Activated naive CD4-positive, alpha-beta T cell treated with anti-CD3 and anti-CD28 coated beads, Interleukin-2, amount 50 U/mL, for 24 hours (primary cell): ENCODE results near the gene AKAP8L.

Source experiments
- H3K27ac Mint-ChIP-seq: one replicate; pipeline ENCODE4 v1.8.0; 2021; ENCODE audit warnings: mild to moderate bottlenecking, mixed read lengths
- H3K27me3 Mint-ChIP-seq: one replicate; pipeline ENCODE4 v1.8.0; 2021; ENCODE audit warnings: mixed read lengths
- H3K36me3 Mint-ChIP-seq: one replicate; pipeline ENCODE4 v1.8.0; 2021; ENCODE audit warnings: mixed read lengths
- H3K4me1 Mint-ChIP-seq: one replicate; pipeline ENCODE4 v1.8.0; 2021; ENCODE audit warnings: mixed read lengths
- H3K4me3 Mint-ChIP-seq: one replicate; pipeline ENCODE4 v1.8.0; 2021; ENCODE audit warnings: mild to moderate bottlenecking, mixed read lengths
- H3K9me3 Mint-ChIP-seq: one replicate; pipeline ENCODE4 v1.8.0; 2021; ENCODE audit warnings: mixed read lengths

The AKAP8L gene

DNA sequence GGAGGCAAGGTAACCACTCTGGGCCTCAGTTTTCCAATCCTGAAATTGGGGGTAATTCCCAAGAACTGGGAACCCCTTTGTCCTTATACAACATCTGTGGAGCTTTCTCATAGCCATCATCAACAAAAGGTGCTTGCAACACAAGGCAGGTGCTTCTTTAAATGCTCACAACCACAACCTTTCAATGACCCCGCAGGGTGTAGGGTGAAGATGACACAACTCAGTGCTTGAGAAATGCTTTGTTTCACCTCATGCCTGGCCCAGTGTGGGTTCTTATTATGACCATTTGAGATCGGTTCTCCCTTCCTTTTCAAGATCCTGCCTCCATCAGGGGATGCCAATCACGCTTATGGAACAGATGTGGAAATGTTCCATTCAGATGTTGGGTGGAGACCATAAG is 22.5 kb upstream of the AKAP8L start:
- Mint-ChIP-seq H3K4me1 (no peaks in the 10 kb centered on the region), H3K9me3 (no peaks in the 10 kb centered on the region), H3K36me3 (no peaks in the 10 kb centered on the region), H3K27me3 (no peaks in the 10 kb centered on the region), H3K27ac (no peak overlapping the region), H3K4me3 (no peak overlapping the region)

DNA sequence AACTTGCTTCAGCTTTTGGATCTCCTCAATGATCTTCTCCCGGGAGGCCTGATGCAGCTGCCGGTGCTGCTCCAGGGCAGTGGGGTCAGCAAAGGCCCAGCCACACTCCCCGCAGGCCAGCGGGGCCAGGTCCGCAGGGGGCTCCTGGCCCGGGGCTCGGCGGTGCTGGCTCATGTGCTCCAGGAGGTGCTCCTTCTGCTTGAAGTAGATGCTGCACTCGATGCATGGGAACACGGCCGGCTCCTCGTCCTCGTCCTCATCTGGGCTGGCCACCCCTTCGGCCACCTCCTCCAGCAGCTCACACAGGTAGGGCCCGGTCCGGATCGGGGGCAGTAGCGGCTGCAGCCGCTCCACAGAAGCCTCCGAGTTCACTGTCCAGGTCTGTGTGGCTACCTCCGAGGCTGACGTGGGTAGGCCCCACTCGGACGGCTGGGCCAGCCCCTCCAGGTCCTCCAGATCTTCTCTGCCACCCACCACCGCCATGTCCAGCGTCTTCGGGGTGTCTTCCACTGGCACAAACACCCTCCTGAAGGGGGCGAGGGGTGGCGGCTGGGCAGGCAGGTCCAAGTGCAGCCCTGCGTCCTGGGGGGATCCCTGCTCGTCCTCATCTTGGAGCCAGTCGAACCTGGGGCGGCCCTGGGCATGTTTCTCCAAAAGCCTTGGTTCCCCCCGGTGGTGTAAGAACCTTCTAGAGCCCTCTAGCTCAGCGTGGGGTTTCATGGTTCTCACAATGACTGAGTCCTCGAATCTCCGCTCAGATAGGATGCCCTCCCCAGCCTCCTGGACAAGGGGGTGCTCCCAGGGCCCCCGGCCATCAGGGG is 21.2 kb upstream of the AKAP8L start:
- H3K9me3 Mint-ChIP-seq: no peaks in the 10 kb centered on the region
- H3K36me3 Mint-ChIP-seq: no peaks in the 10 kb centered on the region
- H3K4me1 Mint-ChIP-seq: no peaks in the 10 kb centered on the region
- H3K27ac Mint-ChIP-seq: no peak overlapping the region
- H3K4me3 Mint-ChIP-seq: no peak overlapping the region
- H3K27me3 Mint-ChIP-seq: no peaks in the 10 kb centered on the region

- H3K36me3 Mint-ChIP-seq: no peaks in the 10 kb centered on the region
Observed at GRCh38 chr19:15439078-15439799, 20.5 kb upstream of the AKAP8L start.

DNA sequence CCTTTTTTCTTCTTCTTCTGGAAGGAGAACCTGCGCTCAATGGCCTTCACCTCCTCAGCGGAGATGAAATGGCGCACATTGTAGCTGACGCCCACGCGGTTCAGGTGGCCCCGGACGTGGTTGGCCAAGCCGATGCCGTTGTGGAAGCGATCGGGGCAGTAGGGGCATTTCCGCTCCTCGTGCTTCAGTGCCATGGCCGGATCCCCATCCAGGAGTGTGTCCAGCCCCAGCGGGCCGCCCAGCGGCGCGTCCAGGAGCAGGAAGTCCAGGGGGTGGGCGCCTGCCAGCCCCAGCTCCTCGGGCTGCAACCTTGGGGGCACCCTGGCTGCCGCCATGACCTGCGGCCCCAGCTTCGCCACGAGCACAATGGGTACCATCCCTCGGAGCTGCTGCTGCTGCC is 19.8 kb upstream of the AKAP8L start:
- no peaks in the 10 kb centered on the region for H3K36me3 Mint-ChIP-seq
- no peak overlapping the region for H3K27ac Mint-ChIP-seq
- H3K9me3 Mint-ChIP-seq: no peaks in the 10 kb centered on the region
- H3K4me3 Mint-ChIP-seq: no peak overlapping the region
- no peaks in the 10 kb centered on the region for H3K27me3 Mint-ChIP-seq
- peaks cover 1% of the 10 kb centered on the region for H3K4me1 Mint-ChIP-seq

More at GRCh38 chr19:15439078-15439799, 20.5 kb upstream of the AKAP8L start:
- H3K9me3 Mint-ChIP-seq: no peaks in the 10 kb centered on the region
- H3K27ac Mint-ChIP-seq: no peak overlapping the region
- H3K4me1 Mint-ChIP-seq: no peaks in the 10 kb centered on the region
- H3K27me3 Mint-ChIP-seq: no peaks in the 10 kb centered on the region
- H3K4me3 Mint-ChIP-seq: no peak overlapping the region

DNA sequence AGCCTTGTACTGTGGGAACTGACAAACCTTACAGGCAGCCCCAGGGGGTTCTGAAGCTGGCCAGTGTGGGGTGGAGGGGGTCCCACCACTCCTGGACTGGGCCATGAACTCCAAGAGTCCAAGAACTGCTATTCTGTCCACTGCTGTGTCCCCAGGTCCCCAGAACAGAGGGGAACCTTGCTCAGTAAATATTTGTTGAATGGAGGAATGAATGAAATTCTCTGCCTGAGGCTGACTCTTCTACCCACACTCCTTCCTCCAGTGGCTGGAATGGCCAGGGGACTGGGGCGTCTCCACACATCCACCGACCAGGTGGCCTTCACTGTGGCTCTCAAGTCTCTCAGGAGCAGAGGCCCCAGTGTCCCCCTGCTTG is 19.3 kb upstream of the AKAP8L start:
- Mint-ChIP-seq H3K4me3 (no peak overlapping the region), H3K27ac (no peak overlapping the region), H3K27me3 (no peaks in the 10 kb centered on the region), H3K9me3 (no peaks in the 10 kb centered on the region), H3K36me3 (no peaks in the 10 kb centered on the region), H3K4me1 (peaks cover 6% of the 10 kb centered on the region)

- H3K36me3 Mint-ChIP-seq: no peaks in the 10 kb centered on the region
Observed at GRCh38 chr19:15437355-15438123, 18.8 kb upstream of the AKAP8L start.

DNA sequence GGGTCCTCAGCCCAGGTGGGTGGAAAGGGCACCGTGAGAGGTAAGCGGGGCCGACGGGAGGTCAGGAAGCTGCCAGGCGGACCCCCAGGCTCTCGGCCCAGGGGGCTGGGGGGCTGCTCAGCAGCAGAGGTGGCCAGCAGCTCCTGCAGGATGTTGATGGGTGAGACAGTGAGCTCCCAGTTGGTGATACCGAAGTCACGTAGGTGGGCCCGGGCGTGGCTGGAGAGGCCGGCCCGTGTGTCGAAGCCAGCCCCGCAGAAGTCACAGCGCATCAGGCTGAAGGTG is 18.0 kb upstream of the AKAP8L start:
- no peak overlapping the region for H3K4me3 Mint-ChIP-seq
- no peaks in the 10 kb centered on the region for H3K36me3 Mint-ChIP-seq
- H3K4me1 Mint-ChIP-seq: peaks cover 8% of the 10 kb centered on the region
- H3K27ac Mint-ChIP-seq: no peak overlapping the region
- no peaks in the 10 kb centered on the region for H3K9me3 Mint-ChIP-seq
- H3K27me3 Mint-ChIP-seq: no peaks in the 10 kb centered on the region

More at GRCh38 chr19:15437355-15438123, 18.8 kb upstream of the AKAP8L start:
- Mint-ChIP-seq H3K4me3 (no peak overlapping the region), H3K27ac (no peak overlapping the region), H3K27me3 (no peaks in the 10 kb centered on the region), H3K4me1 (peaks cover 8% of the 10 kb centered on the region), H3K9me3 (no peaks in the 10 kb centered on the region)

DNA sequence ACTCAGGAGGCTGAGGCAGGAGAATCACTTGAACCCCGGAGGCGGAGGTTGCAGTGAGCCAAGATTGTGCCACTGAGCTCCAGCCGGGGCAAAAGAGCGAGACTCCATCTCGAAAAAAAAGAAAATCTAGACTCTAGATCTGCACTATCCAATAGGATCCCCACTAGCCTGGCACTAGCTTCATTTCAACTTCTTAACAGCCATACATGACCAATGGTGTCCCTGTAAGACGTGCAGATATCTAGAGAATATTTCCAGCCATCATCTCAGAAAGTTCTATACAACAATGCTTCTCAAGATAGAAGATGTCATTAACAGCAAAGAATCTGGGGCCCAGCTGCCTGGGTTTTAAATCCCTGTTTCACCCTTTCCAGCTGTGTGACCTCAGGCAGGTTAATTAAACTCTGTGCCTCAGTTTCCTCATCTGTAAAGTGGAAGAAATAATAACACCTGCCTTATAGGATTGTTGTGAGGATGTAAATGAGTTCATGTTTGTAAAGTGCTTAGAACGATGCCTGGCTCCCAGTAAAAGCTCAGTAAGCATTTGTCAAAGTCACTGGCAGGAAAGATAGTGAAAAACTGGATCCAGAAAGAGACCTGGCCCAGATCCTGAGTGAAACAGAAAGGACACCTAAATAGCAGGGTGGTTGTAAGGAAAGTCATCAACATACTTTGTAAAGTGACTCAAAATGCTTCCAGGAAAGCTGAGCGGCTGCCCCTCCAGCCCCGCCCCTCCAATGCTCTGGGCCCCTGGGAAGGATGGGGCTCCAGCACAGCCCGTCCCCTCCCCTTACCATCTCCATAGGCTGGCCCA is 17.4 kb upstream of the AKAP8L start:
- H3K4me3 Mint-ChIP-seq: no peak overlapping the region
- no peak overlapping the region for H3K27ac Mint-ChIP-seq
- no peaks in the 10 kb centered on the region for H3K27me3 Mint-ChIP-seq
- no peaks in the 10 kb centered on the region for H3K9me3 Mint-ChIP-seq
- no peaks in the 10 kb centered on the region for H3K36me3 Mint-ChIP-seq
- peaks cover 14% of the 10 kb centered on the region for H3K4me1 Mint-ChIP-seq

DNA sequence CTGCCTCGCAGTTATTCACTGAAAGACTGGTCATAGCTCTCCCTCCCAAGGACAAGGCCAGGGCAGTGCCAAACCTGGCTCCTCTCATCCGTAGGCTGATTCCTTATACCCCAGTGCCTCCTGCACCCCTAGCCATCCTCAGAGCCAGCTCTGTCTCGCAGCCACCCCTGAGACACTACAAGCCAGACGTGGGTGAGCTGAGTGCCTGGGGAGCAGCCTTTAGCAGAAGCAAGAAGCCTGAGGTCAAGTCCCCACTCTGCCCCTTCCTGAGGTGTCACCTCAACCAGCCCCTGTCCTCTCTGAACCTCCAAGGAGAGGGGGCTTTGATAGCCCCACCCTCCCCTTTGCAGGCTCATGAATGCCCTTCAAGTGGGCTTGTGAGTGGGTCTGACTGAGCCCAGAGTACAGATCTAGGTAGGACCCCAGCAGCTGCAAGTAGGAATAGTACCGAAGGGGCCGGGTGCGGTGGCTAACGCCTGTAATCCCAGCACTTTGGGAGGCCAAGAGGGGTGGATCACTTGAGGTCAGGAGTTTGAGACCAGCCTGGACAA is 14.8 kb upstream of the AKAP8L start:
- Mint-ChIP-seq H3K4me1 (peaks cover 27% of the 10 kb centered on the region), H3K9me3 (no peaks in the 10 kb centered on the region), H3K4me3 (peak overlapping the region; percentile 96), H3K27me3 (no peaks in the 10 kb centered on the region), H3K27ac (peak overlapping the region; percentile 96), H3K36me3 (no peaks in the 10 kb centered on the region)

DNA sequence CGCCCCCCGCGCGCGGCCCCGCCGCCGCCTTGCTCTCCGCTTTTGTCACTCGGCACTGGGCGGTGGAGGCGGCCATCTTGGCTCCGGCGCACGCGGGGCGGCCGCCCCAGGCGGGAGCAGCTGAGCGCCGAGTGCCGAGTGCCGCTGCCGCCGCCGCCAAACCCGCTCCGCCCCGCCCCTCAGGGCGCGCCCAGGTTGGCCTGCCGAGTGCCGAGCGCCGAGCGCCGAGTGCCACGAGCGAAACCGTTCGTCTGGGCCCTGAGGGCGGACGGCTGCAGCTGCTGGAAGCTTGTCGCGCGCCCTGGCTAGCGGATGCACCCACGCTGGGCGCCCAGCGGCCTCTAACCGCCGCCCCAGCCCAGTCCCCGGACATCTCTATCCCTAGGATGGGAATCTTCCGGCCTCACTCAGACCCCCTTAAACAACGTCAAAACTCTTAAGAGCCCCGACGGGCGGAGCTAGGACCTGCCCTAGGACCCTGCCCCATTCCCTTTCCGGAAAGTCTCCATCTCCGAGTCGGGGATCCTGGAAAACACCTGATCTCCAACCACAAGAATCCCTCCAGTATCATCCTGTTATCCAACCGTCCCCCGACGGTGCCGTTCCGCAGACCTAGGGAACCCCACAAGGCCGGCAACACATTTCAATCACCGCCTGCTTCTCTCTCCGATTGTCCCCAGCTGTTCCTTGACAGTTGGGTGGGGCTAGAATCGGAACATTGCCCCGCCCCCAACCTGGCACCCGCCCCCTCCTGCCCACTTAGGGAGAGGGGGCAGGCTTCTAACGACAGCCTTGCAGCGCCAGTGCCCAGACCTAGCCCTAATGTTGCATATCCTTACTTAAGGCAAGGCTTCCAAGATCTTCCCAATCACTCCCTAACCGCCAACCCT is 14.1 kb upstream of the AKAP8L start:
- H3K4me3 Mint-ChIP-seq: peak overlapping the region; percentile 96
- peaks cover 31% of the 10 kb centered on the region for H3K4me1 Mint-ChIP-seq
- H3K27ac Mint-ChIP-seq: peak overlapping the region; percentile 96
- no peaks in the 10 kb centered on the region for H3K36me3 Mint-ChIP-seq
- H3K9me3 Mint-ChIP-seq: no peaks in the 10 kb centered on the region
- H3K27me3 Mint-ChIP-seq: no peaks in the 10 kb centered on the region

DNA sequence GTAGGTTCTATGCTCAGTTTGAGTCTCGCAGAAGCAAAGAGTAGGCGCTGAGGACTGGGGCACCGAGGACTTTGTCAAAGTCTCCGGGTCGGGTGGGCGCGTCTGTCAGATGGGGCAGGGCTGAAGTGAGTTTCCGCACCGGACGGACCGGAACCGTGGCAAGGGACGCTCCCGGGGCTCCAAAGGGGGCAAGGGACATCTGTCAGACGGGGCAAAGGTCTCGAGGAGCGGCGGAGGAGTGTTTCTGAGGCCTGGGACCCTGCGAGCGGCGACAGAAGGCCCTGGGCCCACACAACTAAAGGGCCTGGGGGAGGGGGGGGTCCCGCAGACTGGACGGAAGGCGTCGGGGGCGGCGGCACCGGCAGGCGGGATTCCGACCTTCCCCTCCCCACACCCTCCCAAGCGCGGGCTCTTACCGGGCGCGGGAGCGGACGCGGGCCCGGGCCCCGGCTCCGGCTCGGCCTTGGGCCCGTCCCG is 13.3 kb upstream of the AKAP8L start:
- H3K27me3 Mint-ChIP-seq: no peaks in the 10 kb centered on the region
- peak overlapping the region; percentile 99 for H3K4me3 Mint-ChIP-seq
- H3K9me3 Mint-ChIP-seq: no peaks in the 10 kb centered on the region
- peaks cover 37% of the 10 kb centered on the region for H3K4me1 Mint-ChIP-seq
- peak overlapping the region; percentile 95 for H3K27ac Mint-ChIP-seq
- H3K36me3 Mint-ChIP-seq: no peaks in the 10 kb centered on the region

- Mint-ChIP-seq H3K9me3 (no peaks in the 10 kb centered on the region), H3K36me3 (peaks cover under 1% of the 10 kb centered on the region), H3K27me3 (no peaks in the 10 kb centered on the region)
Observed at GRCh38 chr19:15431396-15432017, 12.7 kb upstream of the AKAP8L start.

DNA sequence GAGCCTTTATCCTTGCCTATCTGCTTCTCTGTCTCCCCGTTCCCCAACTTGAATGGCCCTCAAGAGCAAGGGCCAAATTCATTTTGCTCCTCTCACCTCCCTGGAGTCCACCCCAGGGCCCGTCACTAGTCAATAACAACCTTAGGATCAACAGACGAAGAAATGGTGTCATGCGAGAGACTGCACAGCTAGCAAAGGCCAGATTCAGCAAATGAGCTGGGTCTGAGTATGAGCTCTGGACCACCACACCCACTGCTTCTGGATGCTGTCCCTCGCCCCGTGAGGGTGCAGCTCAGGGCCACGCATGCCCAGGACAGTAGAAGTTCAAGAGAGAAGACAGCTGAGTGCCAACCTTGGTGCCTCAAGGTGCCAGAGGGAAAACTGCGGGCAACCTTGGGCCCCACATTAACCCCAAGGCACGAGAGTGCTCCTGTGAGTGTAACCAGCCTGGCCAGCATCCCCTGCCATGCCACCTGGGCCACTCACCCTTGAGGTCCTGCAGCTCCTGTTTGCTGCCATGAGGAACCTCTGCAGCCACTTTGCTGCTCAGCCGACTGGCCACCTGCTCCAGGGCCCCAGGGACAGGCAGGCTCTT is 11.8 kb upstream of the AKAP8L start:
- Mint-ChIP-seq H3K4me3 (peak overlapping the region; percentile 99), H3K4me1 (peaks cover 44% of the 10 kb centered on the region), H3K27me3 (no peaks in the 10 kb centered on the region), H3K36me3 (peaks cover 7% of the 10 kb centered on the region), H3K9me3 (no peaks in the 10 kb centered on the region), H3K27ac (no peak overlapping the region)

More at GRCh38 chr19:15431396-15432017, 12.7 kb upstream of the AKAP8L start:
- Mint-ChIP-seq H3K27ac (peak overlapping the region; percentile 95), H3K4me3 (peak overlapping the region; percentile 99), H3K4me1 (peaks cover 38% of the 10 kb centered on the region)
